ENCODE data around the gene PLPP4.

The PLPP4 gene

DNA sequence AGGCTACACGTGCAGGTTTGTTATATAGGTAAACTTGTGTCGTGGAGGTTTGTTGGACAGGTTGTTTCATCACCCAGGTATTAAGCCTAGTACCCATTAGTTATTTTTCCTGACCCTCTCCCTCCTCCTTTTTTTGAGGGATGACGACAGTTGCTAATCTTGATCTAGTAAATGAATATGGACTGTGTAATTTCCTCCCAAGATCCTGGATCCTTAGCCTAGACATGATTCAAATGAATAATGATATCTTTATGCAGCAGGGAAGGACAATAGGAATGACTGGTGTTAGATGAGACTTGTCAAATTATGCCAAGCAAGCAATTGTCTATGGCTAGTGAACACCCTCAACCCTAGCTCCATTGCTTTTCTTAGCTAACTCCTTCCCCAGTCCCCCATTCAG, 156.2 kb downstream of the PLPP4 start:
- no peak for DNase-seq

DNA sequence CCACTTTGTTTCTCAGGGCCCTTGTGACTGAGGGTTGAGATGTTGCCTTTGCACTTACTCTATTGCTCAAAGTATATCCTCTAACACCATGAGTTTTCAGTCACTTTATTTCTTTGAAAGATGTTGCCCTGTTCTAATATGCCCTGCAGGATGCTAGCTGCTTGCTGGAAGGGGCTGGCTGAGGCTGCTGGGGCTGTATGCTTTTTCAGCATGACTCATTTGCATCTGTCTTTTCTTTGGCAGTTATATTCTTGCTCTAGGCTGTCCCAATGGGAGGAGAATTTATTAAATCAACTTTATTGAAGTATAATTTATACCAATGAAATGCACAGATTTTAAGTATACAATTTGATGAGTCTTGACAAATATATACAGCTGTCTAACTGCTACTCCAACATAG, 157.7 kb downstream of the PLPP4 start:
- DNase-seq: no peak

- DNase-seq: no peak
Observed at GRCh38 chr10:120616311-120616911, 159.4 kb downstream of the PLPP4 start.

GRCh38 chr10:120628197-120628596, 171.2 kb downstream of the PLPP4 start:
- DNase-seq: no peak

- DNase-seq: no peak
Observed at GRCh38 chr10:120630266-120630665, 173.2 kb downstream of the PLPP4 start.

DNA sequence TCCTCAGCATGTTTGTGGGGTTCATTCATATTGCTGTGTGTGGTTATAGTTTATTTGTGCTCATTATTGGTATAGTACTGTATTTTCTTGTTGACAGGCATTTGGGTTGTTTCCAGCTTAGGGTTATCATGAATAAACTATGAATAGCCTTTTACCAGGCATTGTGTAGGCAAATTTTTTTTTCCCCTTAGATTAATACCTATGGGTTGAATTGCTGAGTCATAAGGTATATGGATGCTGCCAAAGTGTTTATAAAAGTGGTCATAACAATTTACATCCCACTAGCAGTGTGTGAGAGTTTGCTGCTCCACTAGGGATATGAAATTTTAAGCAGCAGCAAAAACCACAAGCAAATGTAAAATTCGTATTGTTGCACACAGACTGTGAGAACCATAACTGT, 175.0 kb downstream of the PLPP4 start:
- no peak for DNase-seq

GRCh38 chr10:120632942-120633341, 175.9 kb downstream of the PLPP4 start:
- no peak for DNase-seq

- DNase-seq: no peak
Observed at GRCh38 chr10:120634659-120635058, 177.6 kb downstream of the PLPP4 start.
